ENCODE results near the gene PPP1R14B. TPM values are rescaled to one million over a fixed set of nuclear protein-coding genes. Genes with fewer than 3 reads are reported as not detected.

Gene PPP1R14B
- total RNA-seq, 2 donors from 2014 or later: 87.7 to 112 TPM

DNA sequence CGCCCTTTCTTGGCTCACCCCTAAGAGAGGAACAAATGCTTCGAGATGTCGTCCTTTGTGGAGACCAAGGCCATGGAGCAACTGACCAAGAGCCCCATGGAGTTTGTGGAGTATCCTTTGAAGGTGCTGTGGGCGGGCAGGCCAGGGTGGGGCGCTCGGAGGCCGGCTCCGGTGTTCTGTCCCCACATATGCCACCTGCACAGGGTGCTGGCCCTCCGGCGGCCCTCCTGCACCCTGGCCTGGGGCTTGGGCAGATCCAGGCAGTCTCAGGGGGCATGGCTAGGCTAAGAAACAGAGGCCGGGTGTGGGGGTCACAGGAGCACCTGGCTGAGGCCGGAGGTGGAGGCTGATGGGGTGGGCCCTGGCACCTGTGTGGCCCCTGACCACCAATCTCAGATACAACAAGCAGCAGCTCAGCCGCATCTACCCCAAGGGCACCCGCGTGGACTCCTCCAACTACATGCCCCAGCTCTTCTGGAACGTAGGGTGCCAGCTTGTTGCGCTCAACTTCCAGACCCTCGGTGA is 14.9 kb upstream of the PPP1R14B start:
- Histone ChIP-seq H3K27ac (no peak overlapping the region), H3K4me1 (no peaks in the 10 kb centered on the region), H3K27me3 (no peaks in the 10 kb centered on the region), H3K36me3 (replicated peaks in 1 of 2; ENCODE audit: insufficient read depth in 1 of 2, low read depth in 2 of 2) (no peaks in the 10 kb centered on the region), H3K4me3 (no peak overlapping the region), H3K9me3 (no peaks in the 10 kb centered on the region)
- 85 to 90% methylated on average over 12 to 16 of the region's 18 CpGs for WGBS, 2 donors
- no peak for TF ChIP-seq POLR2A (IDR thresholded peaks at IDR 0.05)
- TF ChIP-seq, protein P1, sequence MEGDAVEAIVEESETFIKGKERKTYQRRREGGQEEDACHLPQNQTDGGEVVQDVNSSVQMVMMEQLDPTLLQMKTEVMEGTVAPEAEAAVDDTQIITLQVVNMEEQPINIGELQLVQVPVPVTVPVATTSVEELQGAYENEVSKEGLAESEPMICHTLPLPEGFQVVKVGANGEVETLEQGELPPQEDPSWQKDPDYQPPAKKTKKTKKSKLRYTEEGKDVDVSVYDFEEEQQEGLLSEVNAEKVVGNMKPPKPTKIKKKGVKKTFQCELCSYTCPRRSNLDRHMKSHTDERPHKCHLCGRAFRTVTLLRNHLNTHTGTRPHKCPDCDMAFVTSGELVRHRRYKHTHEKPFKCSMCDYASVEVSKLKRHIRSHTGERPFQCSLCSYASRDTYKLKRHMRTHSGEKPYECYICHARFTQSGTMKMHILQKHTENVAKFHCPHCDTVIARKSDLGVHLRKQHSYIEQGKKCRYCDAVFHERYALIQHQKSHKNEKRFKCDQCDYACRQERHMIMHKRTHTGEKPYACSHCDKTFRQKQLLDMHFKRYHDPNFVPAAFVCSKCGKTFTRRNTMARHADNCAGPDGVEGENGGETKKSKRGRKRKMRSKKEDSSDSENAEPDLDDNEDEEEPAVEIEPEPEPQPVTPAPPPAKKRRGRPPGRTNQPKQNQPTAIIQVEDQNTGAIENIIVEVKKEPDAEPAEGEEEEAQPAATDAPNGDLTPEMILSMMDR (IDR thresholded peaks at IDR 0.05): no peak
- DNase-seq (no peak), ATAC-seq (no peak)
- intact Hi-C loops (cut with DNase I): no loop called here

DNA sequence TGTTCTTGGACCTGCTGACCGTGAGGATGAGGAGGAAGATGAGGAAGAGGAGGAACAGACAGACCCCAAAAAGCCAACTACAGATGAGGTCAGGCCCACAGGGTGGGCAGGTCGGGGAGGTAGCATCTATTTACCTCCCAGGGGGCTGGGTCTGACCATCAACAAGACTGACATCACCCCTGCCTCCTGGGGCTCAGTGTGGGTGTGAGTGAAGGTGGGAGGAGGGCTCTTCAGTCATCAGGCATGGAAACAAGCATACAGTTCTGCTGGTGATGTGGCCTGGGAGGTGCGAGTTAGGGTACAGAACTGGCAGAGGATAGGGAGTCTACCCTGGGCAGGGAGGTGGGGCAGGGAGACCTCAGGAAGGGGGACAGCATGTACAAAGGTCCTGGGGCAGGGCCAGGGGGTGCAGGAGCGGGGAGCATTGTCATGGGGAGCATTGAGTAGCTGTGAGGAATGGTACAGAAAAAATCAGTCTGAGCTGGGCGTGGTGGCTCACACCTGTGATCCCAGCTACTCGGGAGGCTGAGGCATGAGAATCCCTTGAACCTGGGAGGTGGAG is 13.5 kb upstream of the PPP1R14B start:
- TF ChIP-seq POLR2A (IDR thresholded peaks at IDR 0.05): no peak
- TF ChIP-seq, protein P1 (IDR thresholded peaks at IDR 0.05): no peak
- no peak for ATAC-seq

DNA sequence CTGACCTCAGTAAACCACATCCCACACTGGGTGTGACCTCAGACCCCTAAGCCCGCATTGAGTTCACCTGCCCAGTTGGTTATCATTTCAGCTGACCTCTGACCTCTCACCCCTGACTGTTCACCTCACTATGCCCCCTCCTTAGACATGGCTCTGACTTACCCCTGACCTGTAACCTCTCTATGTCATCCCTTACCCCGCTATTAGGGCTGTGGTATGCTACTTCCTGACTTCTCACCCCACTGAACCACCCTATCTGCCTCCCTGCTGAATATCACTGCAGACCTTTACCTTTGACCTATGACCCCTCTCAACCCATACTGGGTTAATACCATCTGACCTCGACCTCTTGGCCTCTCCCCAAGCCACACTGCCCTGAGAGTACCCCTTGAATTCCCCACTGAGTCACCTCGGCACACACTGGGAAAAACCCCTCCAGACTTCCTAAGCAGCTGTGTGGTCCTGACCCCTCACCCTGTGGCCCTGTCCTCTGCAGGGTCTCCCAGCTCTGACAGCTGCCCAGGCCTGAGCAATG is 12.9 kb upstream of the PPP1R14B start:
- Histone ChIP-seq H3K27me3 (no peaks in the 10 kb centered on the region), H3K27ac (no peak overlapping the region), H3K4me3 (no peak overlapping the region), H3K36me3 (replicated peaks in 1 of 2; ENCODE audit: insufficient read depth in 1 of 2, low read depth in 2 of 2) (no peaks in the 10 kb centered on the region), H3K9me3 (no peaks in the 10 kb centered on the region), H3K4me1 (no peaks in the 10 kb centered on the region)
- intact Hi-C loops (cut with DNase I): no loop called here
- 81 to 82% methylated on average over 4 of the region's 4 CpGs for WGBS, 2 donors
- TF ChIP-seq POLR2A (IDR thresholded peaks at IDR 0.05): no peak
- TF ChIP-seq, protein P1 (IDR thresholded peaks at IDR 0.05): no peak
- DNase-seq (no peak), ATAC-seq (no peak)

More for the DNA sequence above, 13.5 kb upstream of the PPP1R14B start:
- Histone ChIP-seq H3K4me1 (no peaks in the 10 kb centered on the region), H3K4me3 (no peak overlapping the region), H3K36me3 (replicated peaks in 1 of 2; ENCODE audit: insufficient read depth in 1 of 2, low read depth in 2 of 2) (no peaks in the 10 kb centered on the region), H3K9me3 (no peaks in the 10 kb centered on the region), H3K27ac (no peak overlapping the region), H3K27me3 (no peaks in the 10 kb centered on the region)
- DNase-seq: no peak
- intact Hi-C loops (cut with DNase I): no loop called here
- 92 to 97% methylated on average over 5 to 6 of the region's 6 CpGs for WGBS, 2 donors

DNA sequence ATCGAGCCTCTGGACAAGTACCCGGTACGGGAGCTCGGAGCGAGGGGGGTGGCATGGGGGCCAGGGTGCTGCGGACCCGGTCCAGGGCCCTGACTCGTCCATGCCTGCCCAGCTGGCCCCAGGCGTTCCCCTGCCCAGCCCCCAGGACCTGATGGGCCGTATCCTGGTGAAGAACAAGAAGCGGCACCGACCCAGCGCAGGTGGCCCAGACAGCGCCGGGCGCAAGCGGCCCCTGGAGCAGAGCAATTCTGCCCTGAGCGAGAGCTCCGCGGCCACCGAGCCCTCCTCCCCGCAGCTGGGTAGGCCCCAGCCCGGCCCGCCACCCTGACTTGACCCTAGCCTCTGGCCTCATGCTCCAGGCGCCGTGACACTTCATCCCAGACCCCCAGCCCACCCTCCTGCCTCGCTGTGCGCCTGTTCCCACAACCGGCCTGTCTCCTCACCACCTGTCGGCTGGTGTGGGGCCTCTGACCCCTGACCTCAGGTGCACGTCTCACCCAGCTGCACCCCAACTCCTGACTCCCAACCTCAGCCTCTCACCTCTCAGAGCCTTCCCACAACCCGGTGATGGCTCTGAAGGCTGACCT is 12.3 kb upstream of the PPP1R14B start:
- H3K4me1 ChIP-seq: no peaks in the 10 kb centered on the region
- TF ChIP-seq POLR2A (IDR thresholded peaks at IDR 0.05): no peak
- TF ChIP-seq, protein P1 (IDR thresholded peaks at IDR 0.05): no peak
- ATAC-seq: no peak
- H3K36me3 ChIP-seq (replicated peaks in 1 of 2; ENCODE audit: insufficient read depth in 1 of 2, low read depth in 2 of 2): no peaks in the 10 kb centered on the region
- intact Hi-C loops (cut with DNase I): no loop called here
- no peak for DNase-seq
- no peak overlapping the region for H3K27ac ChIP-seq
- no peaks in the 10 kb centered on the region for H3K9me3 ChIP-seq
- 93 to 94% methylated on average over 14 to 26 of the region's 32 CpGs for WGBS, 2 donors
- no peak overlapping the region for H3K4me3 ChIP-seq
- no peaks in the 10 kb centered on the region for H3K27me3 ChIP-seq
